ENCODE measurements around the gene GJB4.

The GJB4 gene

DNA sequence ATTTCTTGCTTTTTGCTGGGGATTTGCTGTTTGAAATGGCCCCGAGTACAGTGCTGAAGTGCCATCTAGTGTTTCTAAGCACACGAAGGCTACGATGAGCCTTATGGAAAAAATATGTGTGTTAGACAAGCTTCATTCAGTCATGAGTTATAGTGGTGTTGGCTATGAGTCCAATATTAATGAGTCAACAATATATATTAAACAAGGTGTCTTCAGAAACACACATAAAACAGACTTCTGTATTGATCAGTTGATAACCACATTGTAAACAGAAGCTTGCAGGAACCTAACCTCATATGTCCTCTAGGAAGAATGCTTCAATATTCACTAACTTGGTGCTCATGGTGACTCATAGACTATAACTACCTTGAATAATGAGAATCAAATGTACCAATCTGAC lies 6.4 kb upstream of the GJB4 start:
- no peak overlapping the region for H3K9ac ChIP-seq (ENCODE audit: low read length)
- H3K27ac ChIP-seq (ENCODE audit: low read depth, low read length), result no peak overlapping the region
- H3K4me3 ChIP-seq (ENCODE audit: low read length), result no peak overlapping the region
- H3K36me3 ChIP-seq (ENCODE audit: control insufficient read depth, insufficient read depth, low read length), result no peaks in the 10 kb centered on the region
- H3K27me3 ChIP-seq (ENCODE audit: control insufficient read depth, insufficient read depth, low read length), result no peaks in the 10 kb centered on the region
- no peaks in the 10 kb centered on the region for H3K4me1 ChIP-seq (ENCODE audit: control insufficient read depth, insufficient read depth, low read length)

DNA sequence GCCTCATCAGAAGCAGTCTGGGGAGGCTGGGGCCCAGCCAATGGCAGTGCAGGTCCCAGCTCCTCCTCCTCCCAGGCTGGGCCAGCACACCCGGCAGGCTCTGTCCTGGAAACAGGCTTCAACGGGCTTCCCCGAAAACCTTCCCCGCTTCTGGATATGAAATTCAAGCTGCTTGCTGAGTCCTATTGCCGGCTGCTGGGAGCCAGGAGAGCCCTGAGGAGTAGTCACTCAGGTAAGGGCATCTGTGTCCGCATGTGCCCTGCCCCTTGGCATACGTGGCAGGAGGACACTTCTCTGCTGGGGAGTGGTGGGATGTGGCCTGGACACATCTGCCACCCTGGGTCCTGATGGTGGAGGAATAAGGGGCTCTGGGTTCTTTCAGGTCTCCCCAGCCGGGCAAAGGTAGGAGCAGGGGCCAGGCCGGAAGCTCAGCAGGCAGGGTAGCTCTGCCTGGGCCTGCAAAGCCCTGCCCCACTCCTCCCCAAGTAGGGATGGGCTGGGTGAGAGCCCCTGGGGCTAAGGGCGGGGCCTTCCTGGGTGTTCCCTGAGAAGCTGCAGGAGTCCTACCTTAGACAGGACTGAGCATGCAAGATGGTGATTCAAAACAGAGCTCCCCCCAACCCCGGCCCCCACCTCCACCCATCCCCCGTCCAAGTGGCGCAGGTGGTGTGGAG lies 4.4 kb upstream of the GJB4 start, which contains the start of gene GJB5:
Gene GJB5, plus strand, starts transcription at position 84 of the 674 bp plus-strand sequence. CDS start 2,284 bp downstream, outside the sequence.
- Histone ChIP-seq H3K27me3 (ENCODE audit: control insufficient read depth, insufficient read depth, low read length) (peaks cover 3% of the 10 kb centered on the region), H3K4me1 (ENCODE audit: control insufficient read depth, insufficient read depth, low read length) (no peaks in the 10 kb centered on the region), H3K9ac (ENCODE audit: low read length) (no peak within 1 kb of the TSS), H3K36me3 (ENCODE audit: control insufficient read depth, insufficient read depth, low read length) (no peaks in the 10 kb centered on the region), H3K4me3 (ENCODE audit: low read length) (no peak within 1 kb of the TSS), H3K27ac (ENCODE audit: low read depth, low read length) (no peak within 1 kb of the TSS)

DNA sequence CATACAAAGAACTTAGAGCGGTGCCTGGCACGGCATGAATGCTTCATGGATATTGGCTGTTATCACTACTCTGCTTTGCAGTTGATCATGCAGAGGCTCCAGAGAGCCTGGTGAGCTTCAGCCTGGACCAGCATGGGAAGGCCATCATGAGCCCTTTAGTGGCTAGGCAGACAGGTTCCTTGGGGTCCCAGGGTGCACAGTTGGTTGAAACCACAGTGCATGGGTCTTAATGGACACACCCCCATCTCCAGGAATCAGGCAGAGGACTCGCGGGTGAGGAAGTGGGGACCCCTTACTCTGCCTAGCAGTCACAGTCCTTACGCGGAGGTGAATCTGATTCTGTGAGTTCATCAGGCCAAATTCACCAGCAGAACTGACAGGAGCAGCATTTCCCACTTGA lies 3.6 kb upstream of the GJB4 start:
- no peaks in the 10 kb centered on the region for H3K36me3 ChIP-seq (ENCODE audit: control insufficient read depth, insufficient read depth, low read length)
- no peak overlapping the region for H3K27ac ChIP-seq (ENCODE audit: low read depth, low read length)
- H3K4me3 ChIP-seq (ENCODE audit: low read length), result no peak overlapping the region
- no peaks in the 10 kb centered on the region for H3K4me1 ChIP-seq (ENCODE audit: control insufficient read depth, insufficient read depth, low read length)
- no peak overlapping the region for H3K9ac ChIP-seq (ENCODE audit: low read length)
- peaks cover 3% of the 10 kb centered on the region for H3K27me3 ChIP-seq (ENCODE audit: control insufficient read depth, insufficient read depth, low read length)

DNA sequence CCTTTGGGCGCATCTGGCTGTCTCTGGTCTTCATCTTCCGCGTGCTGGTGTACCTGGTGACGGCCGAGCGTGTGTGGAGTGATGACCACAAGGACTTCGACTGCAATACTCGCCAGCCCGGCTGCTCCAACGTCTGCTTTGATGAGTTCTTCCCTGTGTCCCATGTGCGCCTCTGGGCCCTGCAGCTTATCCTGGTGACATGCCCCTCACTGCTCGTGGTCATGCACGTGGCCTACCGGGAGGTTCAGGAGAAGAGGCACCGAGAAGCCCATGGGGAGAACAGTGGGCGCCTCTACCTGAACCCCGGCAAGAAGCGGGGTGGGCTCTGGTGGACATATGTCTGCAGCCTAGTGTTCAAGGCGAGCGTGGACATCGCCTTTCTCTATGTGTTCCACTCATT lies 2.2 kb upstream of the GJB4 start:
- H3K4me1 ChIP-seq (ENCODE audit: control insufficient read depth, insufficient read depth, low read length), result no peaks in the 10 kb centered on the region
- no peaks in the 10 kb centered on the region for H3K36me3 ChIP-seq (ENCODE audit: control insufficient read depth, insufficient read depth, low read length)
- no peak overlapping the region for H3K27ac ChIP-seq (ENCODE audit: low read depth, low read length)
- peaks cover 3% of the 10 kb centered on the region for H3K27me3 ChIP-seq (ENCODE audit: control insufficient read depth, insufficient read depth, low read length)
- H3K9ac ChIP-seq (ENCODE audit: low read length), result no peak overlapping the region
- H3K4me3 ChIP-seq (ENCODE audit: low read length), result no peak overlapping the region

DNA sequence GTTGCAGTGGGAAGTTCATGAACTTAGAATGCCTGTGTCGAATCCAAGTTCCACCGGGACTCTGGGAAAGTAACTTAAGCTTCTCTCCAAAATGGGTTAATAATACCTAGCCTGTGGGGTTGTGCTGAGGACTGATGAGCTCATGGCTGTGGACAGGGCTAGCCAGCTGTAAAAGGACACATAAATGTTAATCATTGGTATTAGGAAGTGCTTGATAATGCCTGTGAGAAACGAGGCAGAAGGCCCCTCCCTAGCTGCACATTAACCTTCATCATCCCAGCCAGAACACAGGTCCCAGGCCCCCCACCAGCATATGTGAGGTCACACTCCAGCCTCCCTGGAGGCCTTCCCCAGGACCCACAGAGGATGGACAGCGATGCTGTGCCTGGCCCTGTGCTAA lies 789 bp upstream of the GJB4 start:
- H3K27me3 ChIP-seq (ENCODE audit: control insufficient read depth, insufficient read depth, low read length), result peaks cover 3% of the 10 kb centered on the region
- H3K4me3 ChIP-seq (ENCODE audit: low read length), result no peak overlapping the region
- no peak overlapping the region for H3K9ac ChIP-seq (ENCODE audit: low read length)
- H3K27ac ChIP-seq (ENCODE audit: low read depth, low read length), result no peak overlapping the region
- no peaks in the 10 kb centered on the region for H3K4me1 ChIP-seq (ENCODE audit: control insufficient read depth, insufficient read depth, low read length)
- no peaks in the 10 kb centered on the region for H3K36me3 ChIP-seq (ENCODE audit: control insufficient read depth, insufficient read depth, low read length)

DNA sequence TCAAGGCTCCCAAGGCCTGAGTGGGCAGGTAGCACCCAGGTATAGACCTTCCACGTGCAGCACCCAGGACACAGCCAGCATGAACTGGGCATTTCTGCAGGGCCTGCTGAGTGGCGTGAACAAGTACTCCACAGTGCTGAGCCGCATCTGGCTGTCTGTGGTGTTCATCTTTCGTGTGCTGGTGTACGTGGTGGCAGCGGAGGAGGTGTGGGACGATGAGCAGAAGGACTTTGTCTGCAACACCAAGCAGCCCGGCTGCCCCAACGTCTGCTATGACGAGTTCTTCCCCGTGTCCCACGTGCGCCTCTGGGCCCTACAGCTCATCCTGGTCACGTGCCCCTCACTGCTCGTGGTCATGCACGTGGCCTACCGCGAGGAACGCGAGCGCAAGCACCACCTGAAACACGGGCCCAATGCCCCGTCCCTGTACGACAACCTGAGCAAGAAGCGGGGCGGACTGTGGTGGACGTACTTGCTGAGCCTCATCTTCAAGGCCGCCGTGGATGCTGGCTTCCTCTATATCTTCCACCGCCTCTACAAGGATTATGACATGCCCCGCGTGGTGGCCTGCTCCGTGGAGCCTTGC lies 1.7 kb downstream of the GJB4 start:
- no peaks in the 10 kb centered on the region for H3K36me3 ChIP-seq (ENCODE audit: control insufficient read depth, insufficient read depth, low read length)
- H3K27me3 ChIP-seq (ENCODE audit: control insufficient read depth, insufficient read depth, low read length), result peaks cover 3% of the 10 kb centered on the region
- no peak overlapping the region for H3K27ac ChIP-seq (ENCODE audit: low read depth, low read length)
- no peak overlapping the region for H3K4me3 ChIP-seq (ENCODE audit: low read length)
- no peaks in the 10 kb centered on the region for H3K4me1 ChIP-seq (ENCODE audit: control insufficient read depth, insufficient read depth, low read length)
- no peak overlapping the region for H3K9ac ChIP-seq (ENCODE audit: low read length)

DNA sequence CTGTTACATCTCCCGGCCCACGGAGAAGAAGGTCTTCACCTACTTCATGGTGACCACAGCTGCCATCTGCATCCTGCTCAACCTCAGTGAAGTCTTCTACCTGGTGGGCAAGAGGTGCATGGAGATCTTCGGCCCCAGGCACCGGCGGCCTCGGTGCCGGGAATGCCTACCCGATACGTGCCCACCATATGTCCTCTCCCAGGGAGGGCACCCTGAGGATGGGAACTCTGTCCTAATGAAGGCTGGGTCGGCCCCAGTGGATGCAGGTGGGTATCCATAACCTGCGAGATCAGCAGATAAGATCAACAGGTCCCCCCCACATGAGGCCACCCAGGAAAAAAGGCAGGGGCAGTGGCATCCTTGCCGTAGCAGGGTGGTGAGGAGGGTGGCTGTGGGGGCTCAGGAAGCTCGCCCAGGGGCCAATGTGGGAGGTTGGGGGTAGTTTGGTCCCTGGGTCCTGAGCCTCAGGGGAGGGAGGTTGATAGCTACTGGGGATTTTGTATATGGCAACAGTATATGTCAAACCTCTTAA lies 2.3 kb downstream of the GJB4 start:
- Histone ChIP-seq H3K9ac (ENCODE audit: low read length) (no peak overlapping the region), H3K27me3 (ENCODE audit: control insufficient read depth, insufficient read depth, low read length) (peaks cover 3% of the 10 kb centered on the region), H3K36me3 (ENCODE audit: control insufficient read depth, insufficient read depth, low read length) (no peaks in the 10 kb centered on the region), H3K4me1 (ENCODE audit: control insufficient read depth, insufficient read depth, low read length) (no peaks in the 10 kb centered on the region), H3K27ac (ENCODE audit: low read depth, low read length) (no peak overlapping the region), H3K4me3 (ENCODE audit: low read length) (no peak overlapping the region)

DNA sequence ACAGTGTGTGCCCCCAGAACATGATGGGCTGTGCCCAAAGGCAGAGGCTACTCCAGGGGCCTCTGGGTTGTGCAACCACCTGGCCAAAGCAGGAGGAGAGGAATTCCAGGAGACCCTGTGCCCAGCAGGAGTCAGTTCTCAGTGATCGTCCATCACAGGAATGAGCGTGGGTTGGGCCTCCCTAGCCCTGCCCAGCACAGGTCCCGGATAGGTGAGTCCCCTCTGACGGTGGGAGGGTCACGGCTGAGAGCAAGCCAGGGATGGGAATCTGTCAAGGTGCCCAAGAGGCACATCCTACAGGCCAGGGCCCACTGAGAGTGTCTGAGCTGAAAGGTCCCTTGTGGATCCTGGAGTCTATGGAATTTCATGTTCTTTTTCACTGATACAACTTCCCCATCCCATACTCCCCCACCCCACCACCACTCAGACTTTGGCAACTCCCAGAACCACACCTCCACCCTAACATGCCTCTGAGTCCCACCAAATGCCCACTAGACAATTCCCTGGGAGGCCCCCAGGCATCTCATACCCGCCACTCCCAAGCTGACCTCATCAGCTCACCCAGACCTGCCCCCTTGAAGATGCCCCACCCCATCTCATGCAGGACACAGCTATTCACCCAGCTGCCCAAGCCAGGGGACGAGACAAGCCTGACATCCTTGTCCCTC lies 3.1 kb downstream of the GJB4 start:
- H3K27ac ChIP-seq (ENCODE audit: low read depth, low read length), result no peak overlapping the region
- no peak overlapping the region for H3K9ac ChIP-seq (ENCODE audit: low read length)
- no peaks in the 10 kb centered on the region for H3K36me3 ChIP-seq (ENCODE audit: control insufficient read depth, insufficient read depth, low read length)
- peaks cover 3% of the 10 kb centered on the region for H3K27me3 ChIP-seq (ENCODE audit: control insufficient read depth, insufficient read depth, low read length)
- H3K4me1 ChIP-seq (ENCODE audit: control insufficient read depth, insufficient read depth, low read length), result no peaks in the 10 kb centered on the region
- no peak overlapping the region for H3K4me3 ChIP-seq (ENCODE audit: low read length)

DNA sequence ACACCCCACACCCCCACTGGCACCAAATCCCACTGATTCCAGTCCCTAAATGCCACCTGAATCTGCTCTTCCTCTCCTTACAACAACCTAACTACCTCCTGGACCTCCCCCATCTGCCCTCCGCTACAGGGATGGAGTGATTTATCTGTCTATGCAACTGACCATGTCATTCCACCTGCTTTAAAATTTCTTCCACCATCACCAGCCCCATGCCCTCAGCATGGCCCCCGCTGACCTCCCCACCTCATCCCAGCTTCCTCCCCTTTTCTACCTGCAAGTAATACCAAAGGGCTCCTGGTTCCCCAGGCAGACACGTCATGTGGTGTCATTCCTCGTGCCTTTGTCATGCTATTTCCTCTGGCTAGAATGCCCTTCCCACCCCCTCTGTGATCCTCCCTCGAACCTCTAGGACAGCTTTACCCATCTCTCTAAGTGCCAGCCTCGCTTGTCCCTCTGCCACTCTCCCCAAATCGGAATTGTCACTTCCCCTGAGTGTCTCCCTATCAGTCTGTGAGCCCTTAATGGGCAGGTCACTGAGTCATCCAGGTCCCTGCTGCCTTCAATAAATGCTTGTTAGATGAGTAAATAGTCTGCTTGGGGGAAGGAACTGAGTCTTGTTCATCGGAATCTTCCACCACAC lies 3.7 kb downstream of the GJB4 start:
- no peak overlapping the region for H3K4me3 ChIP-seq (ENCODE audit: low read length)
- no peak overlapping the region for H3K9ac ChIP-seq (ENCODE audit: low read length)
- no peaks in the 10 kb centered on the region for H3K36me3 ChIP-seq (ENCODE audit: control insufficient read depth, insufficient read depth, low read length)
- H3K27ac ChIP-seq (ENCODE audit: low read depth, low read length), result no peak overlapping the region
- no peaks in the 10 kb centered on the region for H3K4me1 ChIP-seq (ENCODE audit: control insufficient read depth, insufficient read depth, low read length)
- peaks cover 3% of the 10 kb centered on the region for H3K27me3 ChIP-seq (ENCODE audit: control insufficient read depth, insufficient read depth, low read length)

DNA sequence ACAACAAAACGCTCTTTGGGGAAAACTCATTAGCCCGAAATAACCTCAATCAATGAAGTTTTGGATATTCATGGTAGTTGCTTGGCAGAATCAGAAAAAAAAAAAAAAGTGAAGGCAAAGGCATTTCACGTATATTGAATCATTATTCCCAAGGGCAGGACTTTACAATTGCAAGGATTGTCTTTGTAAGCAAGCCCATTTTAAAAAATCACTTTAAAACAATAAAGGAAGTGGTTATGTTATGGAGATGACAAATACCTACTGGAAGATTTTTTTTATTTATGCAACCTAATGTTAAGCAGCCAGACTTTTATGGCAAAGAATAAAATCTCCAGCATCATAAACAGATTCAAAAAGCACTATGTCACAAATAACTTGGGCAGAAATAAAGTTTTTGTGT lies 9.3 kb downstream of the GJB4 start:
- no peak overlapping the region for H3K4me3 ChIP-seq (ENCODE audit: low read length)
- H3K4me1 ChIP-seq (ENCODE audit: control insufficient read depth, insufficient read depth, low read length), result no peaks in the 10 kb centered on the region
- no peaks in the 10 kb centered on the region for H3K36me3 ChIP-seq (ENCODE audit: control insufficient read depth, insufficient read depth, low read length)
- H3K27me3 ChIP-seq (ENCODE audit: control insufficient read depth, insufficient read depth, low read length), result no peaks in the 10 kb centered on the region
- H3K9ac ChIP-seq (ENCODE audit: low read length), result no peak overlapping the region
- H3K27ac ChIP-seq (ENCODE audit: low read depth, low read length), result no peak overlapping the region

DNA sequence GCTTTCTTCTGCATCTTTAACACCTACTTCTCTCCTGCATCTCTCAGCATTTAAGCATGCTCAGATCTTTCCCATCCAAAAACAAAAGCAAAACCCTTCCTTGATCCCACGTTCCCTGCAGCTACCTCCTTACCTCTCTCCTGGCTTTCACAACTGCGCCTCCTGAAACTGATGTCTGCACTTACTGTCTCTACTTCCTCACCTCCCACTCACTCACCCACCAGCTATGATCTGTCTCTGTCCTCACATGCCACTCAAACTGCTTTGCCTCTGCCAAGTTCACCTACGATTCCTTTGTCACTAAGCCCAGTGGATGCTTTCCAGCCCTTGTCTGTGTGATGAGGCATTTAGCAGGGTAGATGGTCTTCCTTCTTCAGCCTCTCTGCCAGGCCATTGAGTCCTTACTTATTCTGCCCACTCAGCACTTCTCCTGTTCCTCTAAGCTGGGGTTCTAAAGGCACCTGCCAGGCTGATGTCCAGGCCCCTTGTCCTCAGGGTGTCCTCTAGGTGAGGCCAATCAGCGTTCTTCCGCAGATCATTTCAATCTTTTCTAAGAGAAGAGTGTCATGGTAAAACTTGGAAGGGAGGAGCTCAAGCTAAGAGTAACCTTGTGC lies 11.5 kb downstream of the GJB4 start:
- Histone ChIP-seq H3K27ac (ENCODE audit: low read depth, low read length) (no peak overlapping the region), H3K4me3 (ENCODE audit: low read length) (no peak overlapping the region), H3K36me3 (ENCODE audit: control insufficient read depth, insufficient read depth, low read length) (no peaks in the 10 kb centered on the region), H3K4me1 (ENCODE audit: control insufficient read depth, insufficient read depth, low read length) (no peaks in the 10 kb centered on the region), H3K27me3 (ENCODE audit: control insufficient read depth, insufficient read depth, low read length) (no peaks in the 10 kb centered on the region), H3K9ac (ENCODE audit: low read length) (no peak overlapping the region)

Data from rectal smooth muscle tissue (tissue), 1 donor.